GM12873 (cell line): ENCODE measurements around the gene PCK1.

Experiments used
- CTCF ChIP-seq: IDR thresholded peaks from 2 replicates; pipeline ENCODE4 v1.5.1; 2012; ENCODE audit warnings: low read depth, mild to moderate bottlenecking, moderate library complexity, low read length, control low read depth; ENCODE audit not compliant: insufficient read depth; ENCODE audit errors: missing control alignments

The PCK1 gene

GRCh38 chr20:57529810-57530209 lies 31.1 kb upstream of the PCK1 start:
- no peak for TF ChIP-seq CTCF

GRCh38 chr20:57530327-57530981 lies 30.5 kb upstream of the PCK1 start:
- TF ChIP-seq CTCF: no peak

GRCh38 chr20:57532104-57532503 lies 28.8 kb upstream of the PCK1 start:
- no peak for TF ChIP-seq CTCF

GRCh38 chr20:57535297-57535696 lies 25.6 kb upstream of the PCK1 start:
- no peak for TF ChIP-seq CTCF

GRCh38 chr20:57536120-57536708 lies 24.7 kb upstream of the PCK1 start:
- no peak for TF ChIP-seq CTCF

- TF ChIP-seq CTCF: no peak
Observed at GRCh38 chr20:57536771-57537724, 23.9 kb upstream of the PCK1 start.

GRCh38 chr20:57537822-57538221 lies 23.1 kb upstream of the PCK1 start:
- TF ChIP-seq CTCF: no peak
